HG03064 (cell line): ENCODE data around the gene BIN1.

Experiments
- ATAC-seq: cut with Tn5 transposase; IDR thresholded peaks from one replicate; pipeline ENCODE4 v1.9.1; 2021; ENCODE audit warnings: low read depth; ENCODE audit not compliant: unreplicated experiment

The BIN1 gene

DNA sequence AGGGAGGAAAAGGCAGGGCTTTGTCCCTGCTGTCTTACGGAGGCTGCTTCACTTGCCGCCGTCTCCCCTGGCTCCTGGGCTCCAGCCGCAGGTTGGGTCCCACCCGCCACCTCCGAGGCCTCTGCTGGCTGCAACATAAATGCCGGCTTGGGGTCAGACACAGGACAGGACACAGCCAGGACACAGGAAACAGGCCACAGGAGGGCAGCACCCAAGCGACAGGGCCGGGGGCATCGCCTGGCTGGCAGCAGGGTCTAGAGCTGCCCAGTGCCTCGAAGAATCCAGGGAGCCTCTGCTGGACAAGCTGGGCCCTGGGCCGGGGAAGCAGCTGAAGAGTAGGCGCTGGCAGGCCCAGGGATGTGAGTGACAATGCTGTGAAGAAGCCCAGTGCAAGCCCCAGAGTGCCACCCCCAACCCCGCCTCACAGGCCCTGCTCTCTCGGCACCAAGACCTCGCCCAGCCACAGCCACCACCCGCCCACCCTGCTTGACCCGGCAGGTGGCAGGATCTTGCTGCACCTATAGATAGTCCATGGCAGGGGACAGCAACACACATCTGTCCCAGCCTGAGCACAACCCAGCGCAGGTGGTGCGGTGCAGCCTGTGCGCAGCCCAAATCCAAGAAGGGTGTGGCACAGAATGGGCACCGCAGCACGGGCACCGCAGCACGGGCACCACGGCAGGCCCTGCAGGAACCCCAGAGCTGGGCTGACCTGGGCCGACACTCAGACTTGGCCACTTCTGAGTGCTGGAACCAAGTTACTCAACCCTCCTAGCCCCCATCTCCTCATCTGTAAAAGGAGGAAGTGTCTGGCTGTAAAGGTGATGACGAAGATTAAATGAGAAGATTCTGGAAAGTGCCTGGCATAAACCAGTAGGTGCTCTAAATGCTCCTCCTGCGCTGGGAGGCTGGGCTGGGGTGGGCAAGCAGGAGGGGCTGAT is 55.6 kb downstream of the BIN1 start:
- no peak for ATAC-seq

GRCh38 chr2:127050803-127051115 is 56.2 kb downstream of the BIN1 start:
- no peak for ATAC-seq

DNA sequence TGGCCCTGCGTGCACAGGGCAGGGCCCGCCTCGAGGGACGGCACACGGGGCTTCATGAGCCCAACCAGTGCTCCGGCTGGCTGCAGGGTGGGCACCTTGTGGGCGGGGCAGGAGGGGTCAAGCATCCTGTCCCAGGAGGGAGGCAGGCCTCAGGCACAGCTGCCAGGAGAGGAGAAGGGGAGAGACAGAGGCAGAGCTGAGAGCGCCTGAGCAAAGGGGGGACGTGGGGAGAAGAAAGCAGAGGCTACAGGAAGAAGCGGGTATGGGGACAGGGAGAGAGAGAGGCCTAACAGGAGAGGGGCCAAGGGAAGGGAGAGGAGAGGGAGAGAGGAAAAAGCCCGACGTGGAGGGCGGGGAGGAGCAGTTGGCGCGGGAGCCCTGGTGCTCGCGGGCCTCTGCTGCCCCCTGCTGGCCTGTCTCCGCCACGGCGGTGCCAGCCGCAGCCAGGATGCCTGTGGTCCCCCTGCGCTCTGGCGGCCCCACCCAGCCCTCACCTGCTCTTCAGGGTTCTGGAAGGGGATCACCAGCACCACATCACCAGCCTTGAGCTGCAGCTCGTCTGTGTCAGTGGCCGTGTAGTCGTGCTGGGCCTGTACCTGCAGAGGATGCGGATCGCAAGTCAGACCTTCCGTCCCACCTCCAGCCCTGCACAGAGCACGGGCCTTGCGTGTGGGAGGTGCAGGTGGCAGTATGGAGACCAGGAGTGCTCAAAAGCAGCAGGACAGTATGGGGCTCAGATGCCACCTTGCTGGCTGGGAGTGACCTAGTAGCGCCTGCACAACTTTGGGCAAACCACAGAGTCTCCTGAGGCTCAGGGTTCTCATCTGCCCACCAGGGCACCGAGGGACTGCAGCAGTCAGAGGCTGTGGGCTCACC is 56.8 kb downstream of the BIN1 start:
- ATAC-seq = peak; percentile 56

GRCh38 chr2:127048969-127049897 is 57.7 kb downstream of the BIN1 start:
- ATAC-seq = no peak

DNA sequence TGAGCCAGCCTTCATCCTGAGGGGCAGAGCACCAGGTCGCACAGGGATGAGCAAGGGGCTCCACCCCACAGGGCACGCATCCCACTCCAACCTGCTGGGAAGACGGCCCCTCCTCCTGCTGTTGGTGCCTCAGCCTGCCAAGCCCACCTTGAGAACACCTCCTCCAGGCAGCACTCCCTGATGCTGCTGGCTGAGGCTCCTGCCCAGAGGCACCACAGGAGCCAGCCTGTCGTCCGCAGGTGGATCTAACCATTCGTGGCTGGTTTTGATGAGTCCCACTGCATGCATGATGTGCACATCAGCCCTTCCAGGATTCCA is 58.4 kb downstream of the BIN1 start:
- ATAC-seq = no peak

GRCh38 chr2:127047716-127048617 is 59.0 kb downstream of the BIN1 start:
- no peak for ATAC-seq

DNA sequence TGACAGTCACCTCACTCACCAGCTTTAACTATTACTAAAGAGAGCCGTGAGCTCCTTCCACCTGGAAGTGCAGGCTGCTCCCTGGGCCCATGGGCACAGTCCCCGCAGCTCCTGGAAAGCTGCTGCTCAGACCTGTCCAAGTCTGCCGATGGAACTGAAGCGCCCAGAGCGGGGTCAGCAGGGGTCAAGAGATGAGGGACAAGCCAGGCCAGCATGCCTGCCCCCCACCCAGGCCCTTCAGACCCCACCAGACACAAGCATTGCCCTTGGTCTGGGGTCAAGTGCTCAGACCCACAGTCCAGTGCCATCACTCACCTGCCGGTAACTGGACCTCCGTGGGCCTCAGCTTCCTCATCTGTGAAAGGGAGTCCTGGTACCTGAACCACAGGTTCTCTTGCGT is 59.9 kb downstream of the BIN1 start:
- ATAC-seq = no peak

DNA sequence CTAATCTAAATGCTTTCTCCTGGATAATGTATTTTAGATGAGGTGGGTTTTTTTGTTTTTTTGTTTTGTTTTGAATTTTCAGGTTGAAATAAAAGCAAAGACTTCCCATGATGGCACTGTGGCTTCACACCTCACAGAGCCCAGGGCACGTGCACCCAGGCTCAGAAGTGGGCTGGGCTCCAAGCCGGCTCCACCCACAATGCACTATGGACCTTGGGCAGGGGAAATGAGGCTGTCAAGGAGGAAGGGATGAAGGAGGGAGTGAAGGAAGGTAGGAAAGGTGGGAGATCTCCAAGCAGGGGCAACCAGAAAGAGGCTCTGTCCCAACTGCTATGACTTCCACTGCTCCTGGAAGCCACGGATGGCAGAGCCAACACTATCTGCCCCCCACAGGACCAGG is 60.4 kb downstream of the BIN1 start:
- no peak for ATAC-seq

DNA sequence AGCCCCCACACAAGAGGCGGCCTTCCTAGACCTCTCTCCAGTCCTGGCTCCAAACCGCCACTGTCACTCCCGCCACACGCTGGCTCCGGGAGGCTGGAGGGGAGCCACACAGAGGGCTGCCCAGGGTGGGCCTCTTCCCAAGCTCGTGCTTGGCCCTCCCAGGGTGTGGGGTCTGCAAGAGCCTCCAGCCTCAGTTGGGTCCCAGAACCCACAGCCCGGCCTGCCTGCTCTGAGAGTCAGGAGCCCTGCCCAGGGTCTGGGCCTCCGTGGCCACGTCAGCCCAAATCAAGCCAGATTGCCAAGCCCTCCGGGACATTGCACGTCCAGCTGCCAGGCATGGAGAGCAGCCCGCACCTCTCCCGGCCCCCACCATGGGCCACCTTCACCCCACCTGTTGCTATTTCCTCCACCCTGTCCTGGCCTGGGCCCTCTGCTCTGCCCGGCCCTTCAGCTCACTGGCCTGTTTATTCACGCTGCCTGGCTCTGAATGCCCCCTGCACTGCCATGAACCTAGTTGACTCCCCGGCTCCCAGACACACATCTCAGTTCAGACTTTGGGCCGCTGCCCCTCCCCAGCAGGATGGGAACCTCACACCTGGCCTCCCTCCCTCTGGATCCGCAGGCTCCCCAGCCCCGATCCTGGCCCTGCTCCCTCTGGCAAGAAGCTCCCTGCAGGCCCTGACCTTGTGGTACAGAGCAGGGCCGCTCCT is 61.0 kb downstream of the BIN1 start:
- no peak for ATAC-seq

- ATAC-seq = no peak
Observed at GRCh38 chr2:127044977-127045661, 61.8 kb downstream of the BIN1 start.

GRCh38 chr2:127044165-127044718 is 62.7 kb downstream of the BIN1 start:
- no peak for ATAC-seq

DNA sequence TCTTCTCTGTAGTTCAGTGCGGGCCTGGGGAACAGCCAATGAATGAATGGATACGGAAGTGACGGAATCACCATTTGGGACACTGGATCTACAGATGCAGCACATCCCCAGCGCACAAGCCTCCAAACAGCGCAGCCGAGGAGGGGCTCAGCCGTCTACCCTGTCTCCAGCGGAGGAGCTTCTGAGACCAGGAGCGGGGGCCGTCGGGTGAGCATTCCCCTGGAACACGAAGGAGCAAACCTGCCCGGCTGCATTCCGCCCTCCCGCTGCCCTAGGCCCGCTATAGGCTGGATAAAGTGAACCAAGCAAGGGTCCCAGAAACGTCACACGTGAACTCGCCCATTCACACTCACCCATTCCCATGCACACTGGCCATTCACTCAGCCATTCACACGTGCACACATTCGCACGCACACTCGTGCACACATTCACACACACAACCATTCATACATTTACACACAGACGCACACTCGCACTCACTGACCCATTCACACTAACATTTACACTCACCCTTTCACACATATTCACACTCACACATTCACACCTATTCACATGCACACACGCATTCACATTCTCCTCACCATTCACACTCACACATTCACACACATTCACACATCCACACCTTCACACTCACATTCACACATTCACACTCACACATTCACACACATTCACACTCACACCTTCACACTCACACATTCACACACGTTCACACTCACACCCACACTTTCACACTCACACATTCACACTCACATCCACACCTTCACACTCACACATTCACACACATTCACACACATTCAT is 63.4 kb downstream of the BIN1 start:
- no peak for ATAC-seq

GRCh38 chr2:127041259-127041970 is 65.5 kb downstream of the BIN1 start:
- no peak for ATAC-seq

DNA sequence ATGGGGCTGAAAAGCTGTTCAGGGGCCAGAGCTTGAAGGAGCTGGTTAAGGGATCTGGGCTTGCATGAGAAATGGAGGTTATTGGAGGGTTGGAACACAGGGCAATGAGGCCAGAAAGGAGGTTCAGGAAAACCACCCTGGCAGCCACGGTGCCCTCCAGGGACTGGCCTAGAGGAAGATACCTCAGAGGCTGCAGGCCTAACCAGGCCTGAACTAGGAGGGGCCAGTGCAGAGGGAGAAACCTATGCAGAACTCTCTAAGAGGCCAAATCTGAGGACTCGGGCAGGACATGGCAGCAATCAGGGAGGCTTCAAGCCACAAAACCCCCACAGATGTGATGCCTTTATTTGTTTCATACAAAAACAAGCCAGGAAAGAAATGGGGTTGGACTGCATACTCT is 66.8 kb downstream of the BIN1 start:
- ATAC-seq = no peak

DNA sequence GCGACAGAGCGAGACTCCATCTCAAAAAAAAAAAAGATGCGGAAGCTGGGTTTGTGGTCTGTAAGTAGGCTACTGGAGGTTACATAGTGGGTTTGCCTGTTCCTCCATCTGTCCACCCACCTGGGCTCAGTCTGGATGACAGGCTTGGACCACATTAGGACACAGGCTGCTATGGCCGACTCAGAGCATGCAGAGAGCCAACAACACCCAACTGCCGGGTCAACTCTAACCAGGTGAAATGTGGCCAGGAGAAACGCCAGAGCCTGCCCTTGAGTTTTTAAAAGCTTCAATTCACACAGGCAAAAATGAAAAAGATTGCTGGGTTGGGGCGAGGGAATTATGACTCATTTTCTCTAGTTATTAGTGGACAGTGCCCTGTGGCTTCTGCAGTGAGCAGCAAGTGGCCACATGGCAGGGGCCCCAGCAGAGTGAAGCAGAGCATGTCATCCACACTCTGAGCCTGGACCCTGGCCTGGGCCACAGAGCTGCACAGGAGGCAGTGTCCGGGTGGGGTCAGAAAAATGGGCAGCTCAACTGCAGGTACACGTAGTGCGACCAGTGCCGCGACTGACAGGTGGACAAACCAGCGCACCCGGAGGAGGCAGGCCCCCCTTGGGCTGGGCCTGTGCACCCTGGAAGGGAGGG is 67.4 kb downstream of the BIN1 start:
- peak; percentile 51 for ATAC-seq

GRCh38 chr2:127037476-127037875 is 69.5 kb downstream of the BIN1 start:
- ATAC-seq = no peak
